ENCODE data around the gene CERK.

DNA sequence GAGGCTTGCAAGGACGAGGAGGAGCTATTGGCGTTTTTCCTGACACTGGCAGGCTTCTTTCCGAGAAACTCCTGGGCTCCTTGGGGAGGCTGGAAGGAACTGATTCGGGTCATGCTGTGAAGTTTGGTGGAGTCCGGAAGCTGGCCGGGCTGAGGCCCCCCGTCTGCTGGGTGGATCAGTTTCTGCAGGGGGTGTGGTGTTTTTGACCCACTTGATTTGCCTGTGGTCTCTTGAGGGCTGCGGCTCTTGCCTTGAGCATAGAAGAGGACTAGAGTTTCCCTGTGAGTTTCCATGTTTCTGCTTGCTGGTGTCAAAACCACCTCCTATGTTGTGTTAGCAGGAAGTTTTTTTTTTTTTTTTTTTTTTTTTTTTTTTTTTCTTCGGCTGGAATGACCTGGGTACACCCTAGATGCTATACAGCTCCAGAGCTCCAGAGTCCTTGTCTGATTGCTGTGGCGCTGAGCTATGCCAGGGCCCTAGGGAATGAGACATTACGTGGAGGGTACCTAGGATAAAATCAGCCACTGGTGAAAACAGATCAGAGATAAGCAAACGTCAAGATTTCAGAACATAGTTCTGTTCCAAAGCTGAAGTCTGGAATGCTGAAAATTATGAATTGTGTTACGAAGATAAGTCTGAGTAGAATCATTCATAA lies 25.1 kb upstream of the CERK start:
- TF ChIP-seq, protein P1, sequence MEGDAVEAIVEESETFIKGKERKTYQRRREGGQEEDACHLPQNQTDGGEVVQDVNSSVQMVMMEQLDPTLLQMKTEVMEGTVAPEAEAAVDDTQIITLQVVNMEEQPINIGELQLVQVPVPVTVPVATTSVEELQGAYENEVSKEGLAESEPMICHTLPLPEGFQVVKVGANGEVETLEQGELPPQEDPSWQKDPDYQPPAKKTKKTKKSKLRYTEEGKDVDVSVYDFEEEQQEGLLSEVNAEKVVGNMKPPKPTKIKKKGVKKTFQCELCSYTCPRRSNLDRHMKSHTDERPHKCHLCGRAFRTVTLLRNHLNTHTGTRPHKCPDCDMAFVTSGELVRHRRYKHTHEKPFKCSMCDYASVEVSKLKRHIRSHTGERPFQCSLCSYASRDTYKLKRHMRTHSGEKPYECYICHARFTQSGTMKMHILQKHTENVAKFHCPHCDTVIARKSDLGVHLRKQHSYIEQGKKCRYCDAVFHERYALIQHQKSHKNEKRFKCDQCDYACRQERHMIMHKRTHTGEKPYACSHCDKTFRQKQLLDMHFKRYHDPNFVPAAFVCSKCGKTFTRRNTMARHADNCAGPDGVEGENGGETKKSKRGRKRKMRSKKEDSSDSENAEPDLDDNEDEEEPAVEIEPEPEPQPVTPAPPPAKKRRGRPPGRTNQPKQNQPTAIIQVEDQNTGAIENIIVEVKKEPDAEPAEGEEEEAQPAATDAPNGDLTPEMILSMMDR (conservative IDR thresholded peaks at IDR 0.05 in 1 of 2, IDR thresholded peaks at IDR 0.05 in 1 of 2; ENCODE audit: extremely low read depth in 1 of 2, insufficient read depth in 1 of 2, low read depth in 1 of 2, low read length in 2 of 2): no peak
- TF ChIP-seq EZH2 (IDR thresholded peaks at IDR 0.05; ENCODE audit: borderline replicate concordance, low read length): no peak
